HL-60 (cell line): ENCODE measurements around the gene GADD45A.

Experiments
- CTCF ChIP-seq: IDR thresholded peaks from one replicate; pipeline ENCODE4 v1.5.1; 2011; ENCODE audit warnings: low read length, control low read depth, inconsistent platforms; ENCODE audit not compliant: insufficient read depth
- POLR2AphosphoS5 ChIP-seq: IDR thresholded peaks from 2 replicates; pipeline ENCODE4 v1.6.1; 2012; ENCODE audit warnings: low read depth

- TF ChIP-seq CTCF (no peak), POLR2AphosphoS5 (no peak)
These were observed 2.2 kb downstream of the GADD45A start for GRCh38 chr1:67687198-67687545.
